Lower leg skin (tissue), 3 donors: ENCODE results near the gene FGGY.

Source experiments
- POLR2A ChIP-seq, 2 donors: fragments of 450-650 bp; IDR thresholded peaks; one replicate each; pipeline ENCODE4 v1.6.1; 2016 to 2017; ENCODE audit warnings: antibody characterized with exemption in 2 of 2, mild to moderate bottlenecking in 1 of 2, moderate library complexity in 1 of 2
- TF ChIP-seq, protein P1 (sequence below), 3 donors: fragments of 450-650 bp; IDR thresholded peaks; one replicate each; pipeline ENCODE4 v1.5.1; 2016; ENCODE audit warnings: antibody characterized with exemption in 3 of 3, mild to moderate bottlenecking in 3 of 3, moderate library complexity in 2 of 3

- no peak for TF ChIP-seq POLR2A (IDR thresholded peaks at IDR 0.05)
- TF ChIP-seq, protein P1, sequence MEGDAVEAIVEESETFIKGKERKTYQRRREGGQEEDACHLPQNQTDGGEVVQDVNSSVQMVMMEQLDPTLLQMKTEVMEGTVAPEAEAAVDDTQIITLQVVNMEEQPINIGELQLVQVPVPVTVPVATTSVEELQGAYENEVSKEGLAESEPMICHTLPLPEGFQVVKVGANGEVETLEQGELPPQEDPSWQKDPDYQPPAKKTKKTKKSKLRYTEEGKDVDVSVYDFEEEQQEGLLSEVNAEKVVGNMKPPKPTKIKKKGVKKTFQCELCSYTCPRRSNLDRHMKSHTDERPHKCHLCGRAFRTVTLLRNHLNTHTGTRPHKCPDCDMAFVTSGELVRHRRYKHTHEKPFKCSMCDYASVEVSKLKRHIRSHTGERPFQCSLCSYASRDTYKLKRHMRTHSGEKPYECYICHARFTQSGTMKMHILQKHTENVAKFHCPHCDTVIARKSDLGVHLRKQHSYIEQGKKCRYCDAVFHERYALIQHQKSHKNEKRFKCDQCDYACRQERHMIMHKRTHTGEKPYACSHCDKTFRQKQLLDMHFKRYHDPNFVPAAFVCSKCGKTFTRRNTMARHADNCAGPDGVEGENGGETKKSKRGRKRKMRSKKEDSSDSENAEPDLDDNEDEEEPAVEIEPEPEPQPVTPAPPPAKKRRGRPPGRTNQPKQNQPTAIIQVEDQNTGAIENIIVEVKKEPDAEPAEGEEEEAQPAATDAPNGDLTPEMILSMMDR (IDR thresholded peaks at IDR 0.05): no peak
Measured at GRCh38 chr1:59322394-59322793, 25.5 kb downstream of the FGGY start.
